Kidney (tissue), 14 donors: ENCODE results near the gene SEPTIN10. TPM values are rescaled to one million over a fixed set of nuclear protein-coding genes. Genes with fewer than 3 reads are reported as not detected.
A peak's percentile ranks its signal among the peaks of the same experiment; 100 is the strongest.

ENCODE experiments used
- DNase-seq, 5 donors: peaks; one replicate each; pipeline ENCODE4 v3.0.0-alpha.2; 2013 to 2020
- FAIRE-seq: peaks from 2 replicates; lab custom pipeline; 2012; peaks lifted over from hg19 to GRCh38; lab: Jason Lieb, UNC
- H3K27ac ChIP-seq, 2 donors: one replicate each; pipeline ENCODE4 v1.7.0; 2013; ENCODE audit warnings: low read depth in 2 of 2, low read length in 2 of 2, inconsistent platforms in 1 of 2
- H3K27me3 ChIP-seq: one replicate; pipeline ENCODE4 v1.7.1; 2013; ENCODE audit warnings: low read length, inconsistent platforms; ENCODE audit not compliant: control insufficient read depth, insufficient read depth
- H3K36me3 ChIP-seq, 3 donors: one replicate each; pipeline versions ENCODE4 v1.7.0 to v1.7.1; 2013; ENCODE audit warnings: low read length in 3 of 3, control low read depth in 1 of 3, inconsistent platforms in 1 of 3; ENCODE audit not compliant: insufficient read depth in 3 of 3, control insufficient read depth in 2 of 3
- H3K4me1 ChIP-seq, 3 donors: one replicate each; pipeline versions ENCODE4 v1.7.0 to v1.7.1; 2013; ENCODE audit warnings: low read length in 3 of 3, inconsistent platforms in 1 of 3, low read depth in 1 of 3; ENCODE audit not compliant: control insufficient read depth in 2 of 3, insufficient read depth in 2 of 3
- H3K4me3 ChIP-seq, 3 donors: one replicate each; pipeline versions ENCODE4 v1.7.0 to v1.8.1; 2013; ENCODE audit warnings: low read length in 3 of 3, control low read depth in 1 of 3, inconsistent platforms in 1 of 3
- H3K9ac ChIP-seq, 3 donors: one replicate each; pipeline versions ENCODE4 v1.7.0 to v1.7.1; 2013; ENCODE audit warnings: low read length in 3 of 3, control low read depth in 1 of 3, inconsistent platforms in 1 of 3
- H3K9me3 ChIP-seq, 3 donors: one replicate each; pipeline versions ENCODE4 v1.7.0 to v1.7.1; 2013; ENCODE audit warnings: low read length in 3 of 3, control low read depth in 1 of 3, inconsistent platforms in 1 of 3; ENCODE audit not compliant: control insufficient read depth in 2 of 3, insufficient read depth in 1 of 3
- CTCF ChIP-seq: IDR thresholded peaks from 3 replicates; pipeline ENCODE4 v1.5.1; 2012; ENCODE audit warnings: mild to moderate bottlenecking, moderate library complexity, borderline replicate concordance; ENCODE audit not compliant: insufficient read depth; ENCODE audit errors: extremely low read depth
- intact Hi-C: fragments of 100-400 bp; cut with DNase I; formaldehyde crosslinking; loops from one replicate; pipeline ENCODE4 v1.11.1; 2022
- polyA plus RNA-seq: library from polyadenylated mRNA; stranded (reverse); fragments of 350-450 nt; fragmentation: Illumina TruSeq; extraction: RNeasy Lipid Tissue Mini Kit (QIAGEN cat#74804); gene quantifications from one replicate; pipeline ENCODE4 v1.2.3, GENCODE V29; 2014; ENCODE audit warnings: low read depth, low replicate concordance; ENCODE audit not compliant: insufficient read depth
- total RNA-seq: library from RNA; stranded (reverse); fragmentation: NEBNext Ultra II Directional; extraction: Animal tissue kit (Norgen Biotek cat#: 25700); gene quantifications from one replicate; pipeline ENCODE4 v1.2.1, GENCODE V29; 2021
- donor health status: control.
- donor health status: control.
- donor health status: control.
- donor health status: control.
- donor health status: control.
- donor health status: DM: yes; HTN: yes; CAD: no.
- donor health status: Normal renal cell carcinoma (clear cell type).

SEPTIN10 gene
- total and polyA plus RNA-seq, 2 donors from 2014 or later, result 20.8 to 80.7 TPM

- no peak for DNase-seq
These were observed 45.8 kb upstream of the SEPTIN10 start for GRCh38 chr2:109659396-109660045.

GRCh38 chr2:109655287-109655686, 41.5 kb upstream of the SEPTIN10 start:
- H3K27ac ChIP-seq, result no peak overlapping the region
- H3K27me3 ChIP-seq, result no peaks in the 10 kb centered on the region
- H3K4me1 ChIP-seq, result no peaks in the 10 kb centered on the region
- no peaks in the 10 kb centered on the region for H3K9me3 ChIP-seq
- no peak for FAIRE-seq
- no peak for TF ChIP-seq CTCF
- intact Hi-C loops, result no loop called here
- H3K4me3 ChIP-seq, result no peak overlapping the region
- DNase-seq, result no peak
- no peak overlapping the region for H3K9ac ChIP-seq
- no peaks in the 10 kb centered on the region for H3K36me3 ChIP-seq

More at GRCh38 chr2:109659396-109660045, 45.8 kb upstream of the SEPTIN10 start:
- Histone ChIP-seq H3K4me1 (no peaks in the 10 kb centered on the region), H3K27me3 (no peaks in the 10 kb centered on the region), H3K4me3 (no peak overlapping the region), H3K9ac (no peak overlapping the region), H3K36me3 (no peaks in the 10 kb centered on the region), H3K27ac (no peak overlapping the region), H3K9me3 (no peaks in the 10 kb centered on the region)
- no peak for FAIRE-seq
- TF ChIP-seq CTCF, result no peak
- intact Hi-C loops, result no loop called here

GRCh38 chr2:109654326-109655050, 40.7 kb upstream of the SEPTIN10 start:
- Histone ChIP-seq H3K36me3 (no peaks in the 10 kb centered on the region), H3K9ac (no peak overlapping the region), H3K27me3 (no peaks in the 10 kb centered on the region), H3K4me3 (no peak overlapping the region), H3K9me3 (no peaks in the 10 kb centered on the region), H3K4me1 (no peaks in the 10 kb centered on the region), H3K27ac (no peak overlapping the region)
- peak in 1 of 5 donors; percentile 37 for DNase-seq
- TF ChIP-seq CTCF, result no peak
- FAIRE-seq, result no peak
- intact Hi-C loops, result no loop called here
